Osteoblast (primary cell): ENCODE results near the gene DEUP1. TPM values are rescaled to one million over a fixed set of nuclear protein-coding genes. Genes with fewer than 3 reads are reported as not detected.

Source experiments
- DNase-seq: peaks from one replicate; pipeline ENCODE4 v3.0.0; 2011; ENCODE audit warnings: low spot score, mixed read lengths; ENCODE audit not compliant: insufficient read length; ENCODE audit errors: missing footprints
- H2AFZ ChIP-seq: 2 replicates; pipeline ENCODE4 v1.6.0; 2011; ENCODE audit warnings: mild to moderate bottlenecking, low read length
- H3K27ac ChIP-seq: 2 replicates; pipeline ENCODE4 v1.5.1; 2011; ENCODE audit warnings: mild to moderate bottlenecking, low read depth, low read length, moderate library complexity
- H3K27me3 ChIP-seq: 2 replicates; pipeline ENCODE4 v1.6.0; 2012; ENCODE audit warnings: mild to moderate bottlenecking, control low read depth, inconsistent platforms, low read length, moderate library complexity; ENCODE audit not compliant: insufficient read depth
- H3K36me3 ChIP-seq: 2 replicates; pipeline ENCODE4 v1.5.1; 2011; ENCODE audit warnings: mild to moderate bottlenecking, low read length, control low read depth, moderate library complexity; ENCODE audit not compliant: insufficient read depth
- H3K4me1 ChIP-seq: 2 replicates; pipeline ENCODE4 v1.5.1; 2011; ENCODE audit warnings: mild to moderate bottlenecking, low read length, control low read depth, moderate library complexity; ENCODE audit not compliant: insufficient read depth
- H3K4me2 ChIP-seq: 2 replicates; pipeline ENCODE4 v1.6.0; 2011; ENCODE audit warnings: mild to moderate bottlenecking, low read length; ENCODE audit not compliant: insufficient read depth
- H3K4me3 ChIP-seq: fragments of 200-600 bp; sonication (generic); 3 replicates; pipeline ENCODE4 v1.5.1; 2012; ENCODE audit warnings: mild to moderate bottlenecking, low read length, inconsistent platforms; ENCODE audit not compliant: insufficient read depth
- H3K79me2 ChIP-seq: 2 replicates; pipeline ENCODE4 v1.6.0; 2012; ENCODE audit warnings: mild to moderate bottlenecking, low read length, control low read depth, inconsistent platforms; ENCODE audit not compliant: insufficient read depth
- H3K9me3 ChIP-seq: 2 replicates; pipeline ENCODE4 v1.5.1; 2011; ENCODE audit warnings: low read depth, low read length, control low read depth
- H4K20me1 ChIP-seq: 2 replicates; pipeline ENCODE4 v1.6.0; 2012; ENCODE audit warnings: mild to moderate bottlenecking, low read length, control low read depth; ENCODE audit not compliant: insufficient read depth
- total RNA-seq: library from RNA; depleted of rRNA; stranded (reverse); fragments of >200 nt; gene quantifications from 2 replicates; pipeline ENCODE4 v1.2.3, GENCODE V29; 2012
- TF ChIP-seq, protein P1 (sequence below): IDR thresholded peaks from 2 replicates; pipeline ENCODE4 v1.5.1; 2011; ENCODE audit warnings: mild to moderate bottlenecking, low read depth, low read length, moderate library complexity; ENCODE audit errors: extremely low read depth

DEUP1 gene
- total RNA-seq, 1 donor, result under 0.01 TPM

DNA sequence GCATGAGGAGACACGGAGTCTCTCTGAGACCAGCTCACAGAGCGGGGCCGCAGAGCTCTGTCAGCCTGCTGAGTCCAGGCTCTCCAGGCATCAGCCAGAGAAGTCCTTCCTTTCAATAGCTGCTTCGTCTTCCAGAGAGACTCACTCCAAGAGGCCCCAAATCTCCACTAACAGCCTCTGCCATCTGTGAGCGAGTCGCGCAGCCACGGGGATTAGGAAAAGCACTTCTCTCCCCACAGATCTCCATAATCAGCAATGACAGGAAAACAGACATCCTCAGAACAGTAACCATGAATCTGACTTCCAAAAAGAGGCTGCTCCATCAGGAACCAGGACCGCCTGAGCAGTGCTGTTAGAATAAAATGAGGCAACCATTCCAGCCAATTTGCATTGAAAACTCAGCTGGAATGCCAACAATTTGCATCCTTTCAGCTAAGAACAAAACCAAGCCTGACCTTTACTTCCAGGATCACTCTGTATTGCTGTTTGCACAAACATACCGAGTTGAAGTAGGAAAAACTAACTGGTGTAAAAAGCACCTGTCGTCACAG is 147.2 kb downstream of the DEUP1 start:
- Histone ChIP-seq H3K36me3 (no peaks in the 10 kb centered on the region), H3K4me1 (no peaks in the 10 kb centered on the region), H3K9me3 (no peaks in the 10 kb centered on the region), H3K4me3 (no peak overlapping the region), H2AFZ (no peak overlapping the region), H4K20me1 (peaks cover 2% of the 10 kb centered on the region), H3K79me2 (no peaks in the 10 kb centered on the region), H3K4me2 (no peak overlapping the region), H3K27me3 (no peaks in the 10 kb centered on the region), H3K27ac (no peak overlapping the region)
- DNase-seq, result no peak
- TF ChIP-seq, protein P1, sequence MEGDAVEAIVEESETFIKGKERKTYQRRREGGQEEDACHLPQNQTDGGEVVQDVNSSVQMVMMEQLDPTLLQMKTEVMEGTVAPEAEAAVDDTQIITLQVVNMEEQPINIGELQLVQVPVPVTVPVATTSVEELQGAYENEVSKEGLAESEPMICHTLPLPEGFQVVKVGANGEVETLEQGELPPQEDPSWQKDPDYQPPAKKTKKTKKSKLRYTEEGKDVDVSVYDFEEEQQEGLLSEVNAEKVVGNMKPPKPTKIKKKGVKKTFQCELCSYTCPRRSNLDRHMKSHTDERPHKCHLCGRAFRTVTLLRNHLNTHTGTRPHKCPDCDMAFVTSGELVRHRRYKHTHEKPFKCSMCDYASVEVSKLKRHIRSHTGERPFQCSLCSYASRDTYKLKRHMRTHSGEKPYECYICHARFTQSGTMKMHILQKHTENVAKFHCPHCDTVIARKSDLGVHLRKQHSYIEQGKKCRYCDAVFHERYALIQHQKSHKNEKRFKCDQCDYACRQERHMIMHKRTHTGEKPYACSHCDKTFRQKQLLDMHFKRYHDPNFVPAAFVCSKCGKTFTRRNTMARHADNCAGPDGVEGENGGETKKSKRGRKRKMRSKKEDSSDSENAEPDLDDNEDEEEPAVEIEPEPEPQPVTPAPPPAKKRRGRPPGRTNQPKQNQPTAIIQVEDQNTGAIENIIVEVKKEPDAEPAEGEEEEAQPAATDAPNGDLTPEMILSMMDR, result no peak

DNA sequence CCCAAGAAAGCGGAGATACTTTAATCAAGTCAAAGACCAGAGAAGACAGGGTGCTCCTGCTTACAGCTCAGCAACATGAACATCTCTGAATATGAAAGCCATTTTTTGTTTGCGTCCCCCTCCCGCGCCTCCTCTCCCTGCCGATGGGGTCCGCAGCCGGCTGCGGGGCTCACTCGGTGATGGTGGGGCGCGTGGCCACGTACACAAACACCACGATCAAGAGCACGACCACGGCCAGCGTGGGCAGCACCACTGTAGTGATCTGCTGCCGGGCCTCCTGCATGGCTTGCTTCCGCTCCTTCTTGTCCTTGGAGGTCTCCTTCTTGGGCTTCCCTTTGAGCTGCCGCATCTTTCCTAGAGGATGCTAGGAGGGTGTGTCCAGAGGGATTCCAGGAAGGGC is 148.3 kb downstream of the DEUP1 start:
- Histone ChIP-seq H3K27ac (no peak overlapping the region), H2AFZ (no peak overlapping the region), H3K4me3 (no peak overlapping the region), H3K4me1 (no peaks in the 10 kb centered on the region), H3K79me2 (no peaks in the 10 kb centered on the region), H3K4me2 (no peak overlapping the region), H4K20me1 (peaks cover 2% of the 10 kb centered on the region), H3K9me3 (no peaks in the 10 kb centered on the region), H3K36me3 (no peaks in the 10 kb centered on the region), H3K27me3 (no peaks in the 10 kb centered on the region)
- no peak for DNase-seq
- TF ChIP-seq, protein P1, result no peak

DNA sequence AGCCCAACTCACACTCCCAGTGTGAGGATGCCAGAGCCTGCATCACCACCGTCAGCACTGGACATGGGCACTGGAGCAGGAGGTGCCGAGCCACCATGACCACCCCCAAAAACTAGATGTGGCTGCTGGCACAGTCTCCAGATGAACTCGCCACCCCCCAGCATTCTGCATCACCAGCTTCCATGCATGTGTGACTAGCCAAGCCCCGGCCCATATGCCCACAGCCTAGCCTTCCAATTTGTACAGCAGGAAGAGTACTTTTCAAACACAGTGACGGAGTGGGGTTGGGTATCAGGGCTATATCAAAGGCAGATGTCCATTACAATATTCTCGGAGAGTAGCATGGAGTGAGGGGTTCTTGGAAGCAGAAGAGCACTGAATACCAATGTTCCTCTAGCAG is 149.7 kb downstream of the DEUP1 start:
- no peaks in the 10 kb centered on the region for H3K9me3 ChIP-seq
- TF ChIP-seq, protein P1, result no peak

DNA sequence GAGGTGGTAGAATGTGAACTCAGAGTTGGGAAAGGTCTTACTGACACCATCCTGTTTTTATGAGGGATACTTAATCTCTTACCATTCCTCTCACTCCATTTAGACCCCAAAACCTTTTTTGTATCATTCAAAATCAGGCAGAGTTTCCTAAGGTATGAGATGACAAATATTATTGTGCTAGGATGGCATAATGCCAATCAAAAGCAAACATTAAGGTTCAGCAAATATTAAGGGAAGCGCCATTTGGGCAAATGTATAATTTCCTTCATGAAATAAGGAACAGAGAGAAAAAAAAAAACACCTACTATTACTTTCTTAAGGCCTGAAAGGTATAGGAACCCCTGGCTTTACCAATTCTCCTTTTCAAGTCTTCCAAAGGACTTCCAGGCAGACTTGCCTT is 150.2 kb downstream of the DEUP1 start:
- H2AFZ ChIP-seq, result no peak overlapping the region
- H3K27me3 ChIP-seq, result no peaks in the 10 kb centered on the region
- H3K9me3 ChIP-seq, result no peaks in the 10 kb centered on the region
- no peak overlapping the region for H3K4me2 ChIP-seq
- H4K20me1 ChIP-seq, result peaks cover 10% of the 10 kb centered on the region
- no peaks in the 10 kb centered on the region for H3K36me3 ChIP-seq
- DNase-seq, result no peak
- H3K79me2 ChIP-seq, result no peaks in the 10 kb centered on the region
- no peak overlapping the region for H3K27ac ChIP-seq
- TF ChIP-seq, protein P1, result no peak
- H3K4me3 ChIP-seq, result no peak overlapping the region
- H3K4me1 ChIP-seq, result no peaks in the 10 kb centered on the region

More for the DNA sequence above, 149.7 kb downstream of the DEUP1 start:
- Histone ChIP-seq H3K79me2 (no peaks in the 10 kb centered on the region), H3K36me3 (no peaks in the 10 kb centered on the region), H3K4me3 (no peak overlapping the region), H2AFZ (no peak overlapping the region), H4K20me1 (peaks cover 5% of the 10 kb centered on the region), H3K27me3 (no peaks in the 10 kb centered on the region), H3K27ac (no peak overlapping the region), H3K4me2 (no peak overlapping the region), H3K4me1 (no peaks in the 10 kb centered on the region)
- no peak for DNase-seq
